Stimulated activated CD4-positive, alpha-beta T cell treated with anti-CD3 and anti-CD28 coated beads, Interleukin-1b, Interleukin-23, amount 100 ng/mL, for 1 hour (primary cell): ENCODE data around the gene INTS15.
"Not testable (repeated sequence)": the region's sequence is repeated elsewhere in the genome, so short reads cannot be mapped to it uniquely, and the experiment has no call there.

ENCODE experiments used
- DNase-seq, 2 donors: peaks; one replicate each; pipeline ENCODE4 v3.0.0-alpha.2; 2020; ENCODE audit warnings: low read depth in 2 of 2

The INTS15 gene

DNA sequence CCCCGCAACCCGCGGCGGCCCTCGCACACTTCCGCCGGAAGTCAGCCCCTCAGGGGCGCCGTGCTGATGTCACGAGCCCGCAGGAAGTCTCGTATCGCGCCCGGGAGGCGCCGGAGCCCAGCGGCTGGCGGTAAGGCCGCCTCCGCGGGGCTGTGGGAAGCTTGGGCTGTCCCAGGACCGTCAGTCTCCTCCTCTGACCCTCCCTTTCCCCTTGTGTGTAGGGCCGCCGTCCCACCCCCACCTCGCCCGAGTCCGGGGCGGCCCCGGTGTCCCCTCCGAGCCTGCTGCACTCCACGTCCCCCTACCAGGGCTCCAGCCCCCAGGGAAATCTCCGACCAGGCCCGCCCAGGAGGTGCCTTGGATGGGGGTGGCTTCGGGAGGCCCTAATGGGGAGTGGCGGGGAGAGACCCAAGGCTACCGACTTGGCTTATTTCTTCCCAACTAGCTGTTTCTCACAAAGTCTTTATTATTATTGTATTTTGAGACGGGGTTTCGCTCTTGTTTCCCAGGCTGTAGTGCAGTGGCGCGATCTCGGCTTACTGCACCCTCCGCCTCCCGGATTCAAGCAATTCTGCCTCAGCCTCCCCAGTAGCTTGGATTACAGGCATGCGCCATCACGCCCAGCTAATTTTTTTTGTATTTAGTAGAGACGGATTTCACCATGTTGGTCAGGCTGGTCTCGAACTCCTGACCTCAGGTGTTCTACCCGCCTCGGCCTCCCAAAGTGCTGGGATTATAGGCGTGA lies 12.3 kb upstream of the INTS15 start, which contains the start of gene ZDHHC4:
Gene ZDHHC4 (plus strand): TSS at position 86 of the 745 bp plus-strand sequence. CDS start 3,108 bp downstream, outside the sequence.
- peak; percentile 56 to 71 for DNase-seq

- DNase-seq: no peak
Observed at GRCh38 chr7:6578114-6579084, 11.4 kb upstream of the INTS15 start.

DNA sequence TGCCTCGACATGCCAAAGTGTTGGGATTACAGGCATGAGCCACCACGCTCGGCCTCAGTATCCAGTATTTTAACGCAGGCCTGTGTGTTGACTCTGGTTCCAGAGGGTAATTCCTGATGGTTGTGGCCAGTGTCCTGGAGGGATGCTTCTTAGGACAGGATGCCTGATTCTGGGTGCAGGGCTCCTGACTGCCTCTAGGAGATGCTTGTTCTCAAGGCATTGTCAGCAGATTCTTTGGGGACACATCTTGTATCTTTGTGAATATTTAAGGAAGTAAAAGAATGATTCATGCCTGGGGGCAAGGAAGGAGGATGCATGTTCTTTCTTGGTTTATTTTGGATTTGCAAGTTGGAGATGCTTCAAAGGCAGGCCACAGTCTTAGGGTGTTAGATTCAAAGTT lies 10.4 kb upstream of the INTS15 start:
- DNase-seq: no peak

DNA sequence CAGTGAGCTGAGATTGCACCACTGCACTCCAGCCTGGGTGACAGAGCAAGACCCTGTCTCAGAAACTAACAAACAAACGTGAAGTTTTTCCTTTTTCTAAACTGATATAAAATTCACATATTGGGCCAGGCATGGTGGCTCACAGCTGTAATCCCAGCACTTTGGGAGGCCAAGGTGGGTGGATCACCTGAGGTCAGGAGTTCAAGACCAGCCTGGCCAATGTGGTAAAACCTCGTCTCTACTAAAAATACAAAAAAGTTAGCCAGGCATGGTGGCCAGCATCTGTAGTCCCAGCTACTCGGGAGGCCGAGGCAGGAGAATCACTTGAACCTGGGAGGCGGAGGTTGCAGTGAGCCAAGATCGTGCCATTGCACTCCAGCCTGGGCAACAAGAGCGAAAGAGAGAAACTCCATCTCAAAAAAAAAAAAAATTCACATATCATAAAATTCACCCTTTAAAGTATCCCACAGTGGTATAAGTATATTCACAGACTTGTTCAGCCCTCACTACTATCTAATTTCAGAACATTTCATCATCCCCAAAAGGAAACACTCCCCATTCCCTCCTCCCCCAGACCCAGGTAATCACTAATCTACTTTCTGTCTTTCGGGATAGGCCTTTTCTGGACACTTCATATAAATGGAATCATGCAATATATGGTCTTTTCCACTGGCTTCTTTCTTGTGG lies 3.9 kb upstream of the INTS15 start:
- not testable (repeated sequence) for DNase-seq

DNA sequence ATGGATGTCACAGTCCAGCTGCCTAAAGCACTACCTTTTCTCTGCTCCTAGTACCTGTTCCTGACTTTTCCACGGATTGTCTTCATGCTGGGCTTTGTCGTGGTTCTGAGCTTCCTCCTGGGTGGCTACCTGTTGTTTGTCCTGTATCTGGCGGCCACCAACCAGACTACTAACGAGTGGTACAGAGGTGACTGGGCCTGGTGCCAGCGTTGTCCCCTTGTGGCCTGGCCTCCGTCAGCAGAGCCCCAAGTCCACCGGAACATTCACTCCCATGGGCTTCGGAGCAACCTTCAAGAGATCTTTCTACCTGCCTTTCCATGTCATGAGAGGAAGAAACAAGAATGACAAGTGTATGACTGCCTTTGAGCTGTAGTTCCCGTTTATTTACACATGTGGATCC lies 1.3 kb upstream of the INTS15 start:
- no peak for DNase-seq

DNA sequence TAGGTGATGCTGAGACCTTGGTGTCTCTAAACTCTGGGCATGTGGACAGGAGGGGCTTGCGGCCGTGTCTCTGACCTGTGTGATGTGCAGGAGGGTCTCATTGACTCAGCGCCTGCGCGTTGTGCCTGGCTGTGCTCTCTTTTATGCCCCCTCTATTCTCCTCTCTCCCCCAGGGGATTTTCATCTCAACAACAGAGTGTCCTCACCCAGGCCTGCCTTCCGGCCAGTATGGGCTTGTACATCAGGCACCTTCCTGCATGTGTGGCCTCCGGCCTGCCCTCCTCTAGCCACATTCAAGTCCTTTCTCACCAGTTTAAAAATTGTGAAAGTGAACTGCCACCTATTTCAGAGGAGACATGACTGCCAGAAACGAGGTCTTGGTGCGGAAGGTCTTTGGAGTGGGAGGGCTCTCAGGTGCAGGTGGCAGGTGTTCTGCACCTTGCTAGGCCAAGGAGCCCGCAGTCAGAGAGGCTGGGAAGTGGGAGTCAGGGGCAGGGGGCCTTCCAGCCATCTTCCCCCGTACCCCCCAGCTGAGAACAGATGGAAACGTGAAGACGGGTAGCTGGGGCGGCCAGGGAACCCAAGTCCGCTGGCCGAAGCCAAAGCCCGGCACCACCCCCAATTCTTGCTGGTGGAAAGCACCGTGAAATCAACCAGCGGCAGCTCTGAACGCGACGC lies 531 bp upstream of the INTS15 start:
- DNase-seq: no peak

DNA sequence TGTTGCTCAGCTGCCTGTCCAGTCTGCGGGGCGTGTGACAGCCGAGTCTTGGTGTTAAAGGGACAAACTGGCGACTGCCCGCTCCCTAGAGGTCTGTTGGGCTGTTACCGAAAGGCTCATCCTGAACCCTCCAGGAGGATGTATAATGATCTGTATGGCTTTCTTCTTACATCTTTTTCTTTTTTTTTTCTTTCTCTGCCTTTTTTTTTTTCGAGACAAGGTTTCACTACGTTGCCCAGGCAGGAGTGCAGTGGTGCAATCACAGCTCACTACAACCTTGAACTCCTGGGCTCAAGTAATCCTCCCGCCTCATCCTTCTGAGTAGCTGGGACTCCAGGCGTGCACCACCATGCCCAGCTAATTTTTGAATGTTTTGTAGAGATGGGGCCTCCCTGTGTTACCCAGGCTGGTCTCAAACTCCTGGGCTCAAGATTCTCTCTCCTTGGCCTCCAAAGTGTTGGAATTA lies 857 bp downstream of the INTS15 start:
- no peak for DNase-seq

DNA sequence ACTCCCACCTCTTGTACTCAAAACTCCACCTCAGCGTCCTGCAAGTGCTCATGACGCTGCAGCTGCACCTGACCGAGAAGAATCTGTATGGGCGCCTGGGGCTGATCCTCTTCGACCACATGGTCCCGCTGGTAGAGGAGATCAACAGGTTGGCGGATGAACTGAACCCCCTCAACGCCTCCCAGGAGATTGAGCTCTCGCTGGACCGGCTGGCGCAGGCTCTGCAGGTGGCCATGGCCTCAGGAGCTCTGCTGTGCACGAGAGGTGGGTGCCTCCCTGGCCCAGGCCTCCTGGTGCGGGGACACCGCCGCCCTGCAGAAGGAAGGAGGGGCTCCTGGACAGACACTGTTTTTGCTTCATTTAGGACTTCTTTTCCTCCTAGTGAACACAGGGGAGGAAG lies 10.3 kb downstream of the INTS15 start:
- no peak for DNase-seq

DNA sequence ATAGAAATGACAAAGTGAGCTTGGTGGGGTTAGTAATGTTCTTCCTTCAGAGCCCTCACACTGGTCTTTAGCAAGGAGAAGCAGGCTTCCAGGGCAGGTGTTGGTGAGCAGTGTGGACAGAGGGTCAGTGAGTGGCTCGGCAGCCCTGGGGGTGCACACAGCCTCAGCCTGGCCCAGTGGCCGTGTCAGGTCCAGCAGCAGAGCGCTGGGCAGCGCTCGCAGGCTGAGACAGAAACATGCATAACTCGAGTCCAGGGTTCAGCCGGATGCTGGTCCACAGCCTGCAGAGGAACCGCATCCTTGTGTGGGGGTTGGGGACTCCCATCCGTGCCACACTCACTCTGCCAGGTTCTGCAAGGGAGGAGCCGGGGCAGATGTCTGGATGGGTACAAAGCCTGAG lies 14.6 kb downstream of the INTS15 start:
- DNase-seq: no peak

DNA sequence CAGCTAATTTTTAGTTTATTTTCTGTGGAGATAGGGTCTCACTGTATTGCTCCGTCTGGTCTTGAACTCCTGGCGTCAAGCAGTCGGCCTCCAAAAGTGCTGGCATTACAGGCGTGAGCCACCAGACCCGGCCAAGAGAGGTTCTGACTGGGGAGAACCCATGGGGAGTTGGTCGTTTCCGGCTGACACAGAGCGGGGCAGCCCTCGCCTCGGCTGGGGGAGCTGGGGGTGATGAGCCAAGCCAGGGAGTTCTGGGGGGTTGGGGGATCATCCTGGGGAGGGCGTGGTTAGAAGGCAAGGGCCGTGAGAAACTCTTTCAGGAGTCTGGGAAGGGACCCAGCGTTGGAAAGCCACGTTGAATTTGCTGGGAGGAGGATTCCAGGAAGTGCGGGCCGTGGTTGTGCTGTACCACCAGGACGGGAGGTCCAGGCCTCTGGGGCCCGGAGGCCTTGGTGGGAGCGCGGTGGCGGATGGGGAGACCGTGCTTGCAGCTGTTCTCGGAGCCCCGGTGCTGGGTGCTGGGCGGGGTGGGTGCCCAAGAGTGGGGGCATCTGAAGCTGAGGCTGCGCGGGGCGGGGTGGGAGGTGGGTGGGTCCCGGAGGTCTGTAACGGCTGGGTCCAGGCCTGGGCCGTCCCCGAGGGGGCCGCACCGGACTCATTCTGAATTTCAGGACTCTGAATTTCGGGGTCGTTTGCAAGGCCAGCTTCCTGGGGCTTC lies 17.2 kb downstream of the INTS15 start:
- DNase-seq: no peak

DNA sequence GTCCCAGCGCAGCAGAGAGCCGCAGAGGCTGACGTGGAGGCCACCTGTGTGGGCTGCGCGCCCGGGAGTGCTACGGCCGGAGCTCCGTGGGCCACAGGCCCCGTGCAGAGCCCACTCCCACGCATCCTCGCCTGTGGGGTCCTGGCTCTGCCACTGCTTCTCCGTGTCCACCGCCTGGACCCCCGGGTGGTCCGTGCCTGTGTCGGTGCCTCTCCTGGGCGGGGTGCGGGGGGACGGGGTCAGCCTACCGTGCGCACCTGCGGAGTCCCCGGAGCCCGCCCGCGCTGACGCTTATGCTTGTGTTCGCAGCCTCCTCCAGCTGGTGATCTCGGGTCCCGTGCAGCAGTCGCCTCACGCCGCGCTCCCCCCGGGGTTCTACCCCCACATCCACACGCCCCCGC lies 17.8 kb downstream of the INTS15 start:
- no peak for DNase-seq

DNA sequence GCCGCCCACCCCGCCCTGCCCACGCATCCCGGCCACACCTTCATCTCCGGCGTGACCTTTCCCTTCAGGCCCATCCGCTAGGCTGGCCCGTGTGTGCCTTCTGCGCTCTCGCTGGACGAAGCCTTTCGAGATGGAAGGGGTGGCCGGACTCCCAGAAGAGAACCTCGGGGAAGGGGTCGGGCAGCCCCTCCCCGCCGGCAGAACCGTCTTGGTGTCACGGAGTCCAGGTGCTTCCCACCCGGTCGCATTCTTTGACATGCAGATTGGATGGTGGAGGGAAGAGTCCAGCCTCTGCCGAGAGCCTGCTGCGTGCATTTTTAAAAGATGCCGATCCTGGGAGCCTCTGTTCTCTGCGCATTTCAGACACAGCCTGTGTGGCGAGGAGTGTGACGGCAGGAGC lies 18.3 kb downstream of the INTS15 start:
- no peak for DNase-seq

GRCh38 chr7:6608794-6609193 lies 19.0 kb downstream of the INTS15 start:
- DNase-seq: no peak

- DNase-seq: no peak
Observed at GRCh38 chr7:6612819-6613218, 23.0 kb downstream of the INTS15 start.

DNA sequence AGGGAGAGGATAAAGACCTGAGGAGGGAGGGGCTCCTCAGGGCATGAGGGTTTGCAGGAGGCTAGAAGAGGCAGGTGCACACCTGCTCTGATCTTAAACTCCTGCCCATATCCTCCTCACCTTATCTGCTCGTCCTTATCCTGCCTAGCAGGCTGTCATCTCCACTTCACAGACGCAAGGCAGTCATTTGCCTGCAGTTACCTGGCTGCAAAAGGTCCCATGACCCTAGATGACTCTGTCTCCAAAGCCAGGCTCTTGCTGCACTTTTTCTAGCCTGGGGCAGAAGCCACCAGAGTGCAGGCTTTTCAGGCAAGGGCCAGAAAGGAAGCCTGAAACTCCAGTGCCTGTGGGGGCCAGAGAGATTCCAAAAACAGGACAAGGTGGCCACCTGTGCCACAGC lies 23.9 kb downstream of the INTS15 start:
- no peak for DNase-seq

DNA sequence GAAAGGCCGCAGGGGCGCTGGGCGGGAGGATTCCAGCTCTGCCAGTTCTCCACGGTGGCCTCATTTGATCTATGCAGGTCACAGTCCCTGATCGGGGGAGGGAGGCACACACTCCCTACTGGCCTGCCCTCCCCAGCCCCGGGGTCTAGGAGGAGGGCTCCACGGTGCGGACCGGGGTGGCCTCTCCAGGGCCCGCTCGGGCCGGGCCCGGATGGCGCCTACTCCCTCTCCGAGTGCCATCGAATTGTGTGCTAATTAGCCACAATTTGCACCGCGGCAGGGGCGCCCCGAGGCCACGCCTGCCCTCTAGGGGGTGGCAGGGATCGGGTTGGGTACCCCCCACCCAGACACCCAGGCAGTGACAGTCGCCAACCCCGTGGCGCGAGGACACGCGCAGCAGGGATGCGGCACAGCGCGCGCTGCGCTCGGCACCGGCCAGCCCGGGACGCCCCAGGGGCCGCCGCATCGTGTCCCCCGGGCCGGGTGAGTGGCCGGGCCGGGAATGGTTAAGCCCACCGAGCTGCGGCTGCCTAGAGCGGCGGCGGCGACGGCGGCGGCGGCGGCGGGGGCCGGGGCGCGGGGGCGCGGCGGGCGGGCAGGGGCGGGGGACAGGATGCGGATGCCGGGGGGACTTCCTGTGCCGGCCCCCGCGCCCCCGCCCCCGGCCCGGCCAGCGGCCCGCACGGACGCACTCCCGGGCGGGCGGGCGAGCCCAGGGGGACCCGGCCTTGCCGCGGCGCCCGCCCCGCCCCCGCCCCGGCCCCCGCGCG lies 25.3 kb downstream of the INTS15 start, which contains the start of gene ZNF853:
Gene ZNF853 (plus strand): TSS at position 658 of the 770 bp plus-strand sequence. CDS start 565 bp downstream, outside the sequence.
- DNase-seq: no peak

GRCh38 chr7:6615723-6616555 lies 26.1 kb downstream of the INTS15 start:
- no peak for DNase-seq

GRCh38 chr7:6616854-6617643 lies 27.2 kb downstream of the INTS15 start:
- no peak for DNase-seq
